Measurements from ENCODE around the gene DUS1L.
"Not testable (repeated sequence)": the region's sequence is repeated elsewhere in the genome, so short reads cannot be mapped to it uniquely, and the experiment has no call there.

The DUS1L gene

DNA sequence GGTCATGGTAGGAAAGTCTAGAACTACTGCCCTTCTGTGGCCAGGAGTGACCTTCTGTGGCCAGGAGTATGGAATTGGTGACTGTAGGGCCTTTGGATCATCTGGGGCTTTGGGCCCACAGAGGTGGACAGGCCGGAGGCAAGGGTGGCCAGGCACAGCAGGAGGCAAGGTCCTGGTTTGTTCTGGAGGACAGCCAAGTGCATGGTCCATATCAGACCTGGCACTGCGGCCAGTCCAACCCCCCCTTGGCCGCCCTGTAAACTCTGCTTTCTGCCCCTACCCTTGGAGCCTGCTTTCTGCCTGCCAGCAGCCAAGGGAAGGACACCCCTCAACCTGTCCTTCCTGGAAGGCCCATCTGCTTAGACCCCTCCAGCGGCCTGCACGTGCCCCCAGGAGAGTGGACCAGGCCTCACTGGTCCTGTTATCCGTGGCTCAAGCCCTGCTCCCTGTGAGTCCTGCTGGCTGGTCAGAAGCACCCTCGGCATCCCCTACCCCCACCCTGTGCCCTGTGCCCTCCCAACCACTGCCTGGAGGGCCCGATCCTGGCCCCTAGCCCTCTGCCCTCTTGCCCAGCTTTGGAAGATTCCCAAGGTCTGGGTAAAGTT, 25.8 kb downstream of the DUS1L start:
- no peak for DNase-seq

DNA sequence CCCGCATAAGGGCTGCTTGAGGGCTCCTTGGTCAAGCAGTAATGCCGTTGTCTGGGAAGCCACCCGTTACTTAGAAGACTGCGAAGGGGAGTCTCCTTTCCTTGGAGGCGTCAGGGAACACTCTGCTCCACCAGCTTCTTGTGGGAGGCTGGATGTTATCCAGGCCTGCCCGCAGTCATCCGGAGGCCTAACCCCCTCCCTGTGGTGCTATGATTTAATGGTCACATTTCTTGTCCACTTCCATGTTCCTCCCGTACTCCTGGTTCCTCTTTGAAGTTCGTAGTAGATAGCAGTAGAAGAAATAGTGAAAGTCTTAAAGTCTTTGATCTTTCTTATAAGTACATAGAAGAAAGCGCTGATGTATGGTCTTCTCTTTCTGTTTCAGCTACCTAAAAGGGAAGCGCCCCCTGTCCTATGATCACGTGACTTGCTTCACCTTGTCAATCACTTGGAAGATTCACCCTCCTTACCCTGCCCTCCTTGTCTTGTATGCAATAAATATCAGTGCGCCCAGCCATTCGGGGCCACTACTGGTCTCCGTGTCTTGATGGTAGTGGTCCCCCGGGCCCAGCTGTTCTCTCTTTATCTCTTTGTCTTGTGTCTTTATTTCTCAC, 26.7 kb downstream of the DUS1L start:
- not testable (repeated sequence) for DNase-seq

DNA sequence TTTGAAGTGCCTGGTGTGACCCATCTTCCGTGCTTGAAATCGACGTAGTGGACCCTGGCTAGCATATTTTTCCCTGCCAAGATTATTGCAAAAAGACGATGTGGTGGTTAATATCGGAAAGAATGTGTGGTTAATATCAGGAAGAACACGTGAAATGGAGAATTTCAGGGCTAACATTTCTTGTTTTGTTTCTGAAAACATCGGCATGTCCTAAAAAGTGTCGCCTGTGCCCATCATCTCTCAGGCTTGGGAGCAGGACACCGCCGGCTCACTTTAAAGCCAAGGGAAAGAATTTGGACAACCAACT, 27.8 kb downstream of the DUS1L start:
- DNase-seq: no peak

DNA sequence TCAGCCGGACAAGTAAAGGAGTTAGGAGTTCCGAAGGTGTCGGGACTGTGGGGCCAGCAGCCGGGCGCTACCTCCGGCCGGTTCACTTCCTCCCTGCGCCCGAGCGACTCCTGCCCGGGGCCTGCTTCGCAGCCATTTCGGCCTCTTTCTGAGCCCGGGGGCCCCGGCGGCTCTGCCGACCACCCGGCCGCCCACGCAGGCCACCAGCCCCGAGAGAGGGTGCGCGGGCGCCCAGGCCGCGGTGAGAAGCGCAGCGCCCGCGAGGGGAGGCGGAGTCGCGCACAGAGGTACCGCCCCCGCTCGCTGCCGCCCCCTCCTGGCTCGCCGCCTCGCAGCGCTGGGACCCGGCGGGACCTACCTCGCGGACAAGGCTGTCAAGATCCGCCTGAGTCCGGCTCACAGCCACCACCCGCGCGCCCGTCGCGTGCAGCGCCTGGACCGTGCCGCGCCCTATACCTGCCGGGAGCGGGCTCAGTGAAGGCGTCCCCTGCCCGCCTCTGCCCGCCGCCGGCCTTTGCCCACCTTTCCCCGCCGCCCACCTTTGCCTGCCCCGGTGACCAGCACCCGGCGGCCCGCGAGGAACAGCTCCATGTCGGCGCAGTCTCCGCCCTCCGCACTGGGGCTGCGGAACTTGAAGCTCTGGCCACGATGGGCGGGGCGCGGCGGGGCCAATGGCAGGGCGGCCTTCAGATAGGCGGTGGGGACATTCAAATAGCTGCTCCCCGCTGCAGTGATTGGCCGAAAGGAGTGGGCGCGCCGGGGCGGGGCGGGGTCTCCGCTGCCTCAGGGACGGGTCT, 28.3 kb downstream of the DUS1L start, which contains the start of gene DCXR:
Gene DCXR (minus strand): TSS at position 606 of the 797 bp plus-strand sequence. CDS start 15 bp downstream, at position 591.
- DNase-seq: peak; percentile 95

DNA sequence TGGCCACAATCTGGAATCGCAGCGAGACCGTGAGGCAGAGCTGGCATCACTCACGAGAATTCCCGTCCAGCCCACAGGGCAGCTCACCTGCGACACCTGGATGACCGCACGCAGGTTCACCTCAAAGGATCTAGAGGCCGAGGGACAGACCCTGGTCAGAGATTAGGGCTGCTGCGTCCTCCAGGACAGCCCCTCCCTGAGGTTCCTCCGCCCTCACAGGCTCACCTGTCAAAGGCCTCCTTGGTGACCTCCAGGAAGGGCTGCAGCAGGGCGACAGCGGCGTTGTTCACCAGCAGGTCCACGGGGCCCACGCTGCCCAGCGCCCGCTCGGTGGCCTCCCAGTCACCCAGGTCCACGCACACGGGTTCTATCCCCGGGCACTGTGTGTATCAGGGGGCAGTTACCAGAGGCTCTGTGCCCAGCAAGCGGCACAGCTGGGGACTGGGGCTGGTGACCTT, 28.9 kb downstream of the DUS1L start:
- DNase-seq: no peak

DNA sequence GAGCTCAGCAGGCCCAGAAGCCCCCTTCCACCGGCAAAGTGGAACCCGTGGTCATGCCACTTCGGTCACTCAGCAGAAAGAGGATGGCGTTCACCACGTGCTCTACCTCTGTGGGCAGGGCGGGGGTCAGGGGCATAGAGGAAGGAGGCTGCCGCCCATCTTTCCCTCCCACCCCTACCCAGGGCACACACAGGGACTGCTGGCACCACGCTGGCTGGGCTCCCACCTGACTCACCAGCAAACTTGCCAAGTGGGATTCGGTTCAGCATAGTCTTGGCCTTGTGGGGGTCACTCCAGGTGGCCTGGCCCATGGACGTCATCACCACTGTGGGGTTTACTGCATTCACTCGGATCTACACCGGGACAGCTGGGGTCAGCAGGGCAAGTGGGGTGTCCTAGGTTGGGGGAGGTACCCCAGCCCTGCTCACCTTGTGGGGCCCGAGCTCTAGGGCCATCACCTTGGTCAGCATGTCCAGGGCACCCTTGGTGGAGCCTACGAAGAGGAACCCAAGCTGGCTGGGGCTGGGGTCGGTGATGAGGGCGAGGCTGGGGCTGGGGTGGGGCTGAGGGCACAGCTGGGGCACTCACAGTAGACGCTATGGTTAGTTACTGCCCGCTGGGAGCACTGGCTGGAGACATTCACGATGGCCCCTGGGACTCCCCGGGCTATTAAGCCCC, 29.5 kb downstream of the DUS1L start:
- no peak for DNase-seq

DNA sequence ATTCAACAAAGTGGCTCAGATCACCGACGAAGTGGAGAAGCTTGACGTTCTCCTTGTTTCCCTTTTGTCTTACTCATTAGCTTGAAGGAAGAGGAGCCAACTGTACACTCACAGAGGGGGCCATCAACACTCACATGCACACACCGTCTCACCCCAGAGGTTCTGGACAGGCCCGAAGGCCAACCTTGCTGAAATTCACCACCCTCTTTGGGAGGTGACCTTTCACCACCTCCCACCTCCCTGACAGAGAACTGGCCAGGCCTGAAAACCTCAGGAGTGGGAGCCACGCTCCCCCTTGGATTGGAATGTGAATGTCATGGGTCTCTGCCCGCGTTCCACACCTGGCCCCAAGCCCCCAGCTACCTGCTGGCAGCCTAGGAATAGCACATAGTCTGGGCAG, 30.1 kb downstream of the DUS1L start:
- no peak for DNase-seq

DNA sequence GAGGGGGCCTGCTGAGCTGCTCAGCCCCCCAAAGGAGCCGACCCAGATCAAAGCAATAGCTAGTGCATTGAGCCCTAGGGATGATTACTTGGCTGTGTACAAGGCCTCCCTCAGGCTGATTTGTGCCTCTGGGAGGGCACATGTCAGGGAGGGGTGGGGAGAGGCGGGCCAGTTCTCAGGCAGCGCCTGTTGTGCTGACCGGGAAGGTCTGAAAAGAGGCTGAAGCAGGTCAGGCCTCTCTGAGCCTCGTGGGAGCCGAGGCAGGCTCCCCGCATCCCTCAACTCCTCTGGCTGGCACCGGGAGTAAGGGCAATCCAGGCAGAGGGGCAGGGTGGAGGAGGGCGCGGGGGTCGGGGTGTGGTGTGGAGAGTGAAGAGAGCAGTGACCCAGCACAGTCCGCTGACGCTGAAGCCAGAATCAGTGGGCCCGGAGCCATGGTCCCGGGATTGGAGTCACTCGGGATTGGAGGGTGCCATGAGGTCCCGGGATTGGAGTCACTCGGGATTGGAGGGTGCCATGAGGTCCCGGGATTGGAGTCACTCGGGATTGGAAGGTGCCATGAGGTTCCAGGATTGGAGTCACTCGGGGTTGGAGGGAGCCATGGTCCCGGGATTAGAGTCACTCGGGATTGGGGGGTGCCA, 31.1 kb downstream of the DUS1L start:
- no peak for DNase-seq

DNA sequence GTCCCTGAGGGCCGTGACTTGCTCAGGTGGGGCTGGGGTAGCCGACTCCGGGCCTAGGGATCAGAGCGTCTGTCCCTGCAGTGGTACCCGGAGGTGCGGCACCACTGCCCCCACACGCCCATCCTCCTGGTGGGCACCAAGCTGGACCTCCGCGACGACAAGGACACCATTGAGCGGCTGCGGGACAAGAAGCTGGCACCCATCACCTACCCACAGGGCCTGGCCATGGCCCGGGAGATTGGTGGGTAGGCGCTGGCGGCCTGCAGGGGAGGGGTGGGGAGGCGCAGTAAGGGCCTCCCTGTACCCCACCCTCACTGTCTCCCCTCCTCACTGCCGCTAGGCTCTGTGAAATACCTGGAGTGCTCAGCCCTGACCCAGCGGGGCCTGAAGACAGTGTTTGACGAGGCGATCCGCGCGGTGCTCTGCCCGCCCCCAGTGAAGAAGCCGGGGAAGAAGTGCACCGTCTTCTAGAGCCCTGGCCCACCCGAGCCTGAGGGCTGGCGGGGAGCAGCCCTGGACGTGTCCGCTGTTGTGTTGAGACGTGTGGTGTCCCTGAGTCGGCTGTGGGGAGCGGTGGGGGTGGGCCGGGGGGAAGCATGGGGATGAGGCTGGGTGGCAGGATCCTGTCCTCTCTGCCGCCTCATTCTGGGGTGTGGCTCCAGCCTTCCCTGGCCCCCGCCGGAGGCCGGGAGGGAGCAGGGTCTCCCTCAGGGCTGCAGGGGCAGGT, 32.1 kb downstream of the DUS1L start:
- DNase-seq: no peak

DNA sequence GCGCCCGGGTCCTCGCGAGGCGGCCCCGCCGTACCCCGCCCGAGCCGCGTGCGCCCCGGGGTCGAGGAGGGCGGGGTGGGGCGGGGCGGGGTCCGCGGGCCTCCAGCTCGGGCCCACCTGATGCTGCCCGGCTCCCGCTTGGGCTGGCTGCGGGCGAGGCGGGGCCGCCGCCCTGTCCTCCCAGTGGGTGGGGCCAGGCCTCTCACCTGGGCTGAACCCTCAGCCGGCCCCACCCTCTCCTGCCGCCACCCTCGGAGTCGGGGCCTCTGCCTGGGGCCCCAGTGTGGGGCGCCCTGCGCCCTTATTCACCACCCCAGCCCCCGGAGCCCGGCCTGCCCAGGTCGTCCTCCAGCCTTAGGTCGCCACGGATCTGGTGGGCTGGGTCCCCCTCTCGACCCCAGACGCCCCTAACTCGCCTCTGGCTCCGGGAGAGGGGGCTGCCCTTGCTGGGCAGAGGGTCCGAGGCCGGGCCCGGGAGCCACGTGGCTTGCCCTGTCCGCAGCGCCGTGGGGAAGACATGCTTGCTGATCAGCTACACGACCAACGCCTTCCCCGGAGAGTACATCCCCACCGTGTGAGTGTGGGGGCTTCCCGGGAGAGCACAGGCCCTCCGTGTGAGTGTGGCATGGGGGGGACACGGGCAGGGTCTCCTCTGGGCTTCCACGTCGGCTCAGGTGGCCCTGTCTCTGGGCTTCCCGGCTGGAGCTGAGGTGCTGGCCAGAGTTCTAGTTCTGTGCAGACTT, 33.5 kb downstream of the DUS1L start:
- no peak for DNase-seq

DNA sequence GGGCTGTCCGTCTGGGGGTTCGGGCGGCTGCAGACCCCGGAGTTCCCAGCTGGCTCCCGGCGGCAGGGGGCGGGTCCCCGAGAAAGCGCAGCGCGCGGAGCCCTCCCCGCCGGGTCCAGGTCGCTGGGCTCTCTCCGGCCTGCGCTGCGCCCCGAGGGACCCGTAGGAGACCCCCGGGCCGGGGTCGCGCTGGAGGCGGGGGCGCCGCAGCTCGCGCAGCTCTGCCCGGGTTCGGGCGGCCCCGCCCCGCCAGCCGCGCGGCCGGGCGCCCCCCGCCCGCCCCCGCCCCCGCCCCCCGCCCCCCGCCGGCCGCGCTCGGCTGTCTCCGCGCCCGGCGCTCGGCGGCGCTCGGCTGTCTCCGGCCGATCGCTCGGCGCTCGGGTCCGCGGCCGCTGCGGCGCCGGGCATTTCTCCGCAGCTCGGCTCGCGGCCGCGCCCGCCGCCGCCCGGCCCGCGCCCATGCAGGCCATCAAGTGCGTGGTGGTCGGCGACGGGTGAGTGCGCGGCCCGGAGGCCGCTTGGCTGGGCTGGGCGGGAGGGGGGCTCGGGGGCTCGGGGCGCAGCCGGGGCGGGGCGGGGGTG, 34.2 kb downstream of the DUS1L start, which contains the start of gene RAC3:
Gene RAC3 (plus strand): TSS at position 376 of the 582 bp plus-strand sequence. CDS start 84 bp downstream, at position 460.
- DNase-seq: peak; percentile 34

DNA sequence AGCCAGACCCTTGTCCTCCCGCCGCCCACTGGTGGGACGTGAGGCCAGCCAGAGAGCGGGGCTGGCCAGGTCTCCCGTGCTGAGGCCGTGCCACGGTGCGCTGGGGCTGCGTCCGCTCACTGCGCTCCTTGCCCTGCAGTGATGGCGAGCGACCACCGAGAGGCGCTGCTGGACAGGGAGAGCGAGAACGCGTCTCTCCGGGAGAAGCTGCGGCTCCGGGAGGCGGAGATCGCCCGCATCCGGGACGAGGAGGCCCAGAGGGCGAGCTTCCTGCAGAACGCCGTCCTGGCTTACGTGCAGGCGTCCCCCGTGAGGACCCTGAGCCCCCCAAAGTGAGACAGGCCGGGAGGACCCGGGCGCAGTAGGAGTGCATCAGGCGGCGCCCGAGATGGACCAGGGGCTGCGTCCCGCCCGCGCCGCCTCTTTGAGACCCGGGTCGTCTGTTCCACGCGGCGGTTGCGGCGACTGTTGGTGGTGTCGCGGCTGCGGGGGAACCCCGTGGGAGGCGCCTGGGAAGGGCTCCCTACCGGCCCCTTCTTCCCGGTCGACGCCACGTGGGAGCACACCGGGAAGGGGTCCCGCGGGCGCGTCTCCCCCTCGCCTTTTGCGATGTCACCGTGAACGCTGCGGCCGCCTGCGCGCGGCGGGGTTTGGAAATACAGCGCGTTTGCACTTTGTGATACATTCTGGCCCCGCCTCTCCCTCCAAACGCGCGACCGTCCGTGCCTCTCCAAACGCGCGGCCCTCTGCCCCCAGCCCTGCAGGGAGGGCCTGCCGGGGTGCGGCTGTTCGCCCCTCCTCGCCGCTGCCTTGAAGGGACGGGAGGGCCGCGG, 34.9 kb downstream of the DUS1L start:
- peak; percentile 77 for DNase-seq

DNA sequence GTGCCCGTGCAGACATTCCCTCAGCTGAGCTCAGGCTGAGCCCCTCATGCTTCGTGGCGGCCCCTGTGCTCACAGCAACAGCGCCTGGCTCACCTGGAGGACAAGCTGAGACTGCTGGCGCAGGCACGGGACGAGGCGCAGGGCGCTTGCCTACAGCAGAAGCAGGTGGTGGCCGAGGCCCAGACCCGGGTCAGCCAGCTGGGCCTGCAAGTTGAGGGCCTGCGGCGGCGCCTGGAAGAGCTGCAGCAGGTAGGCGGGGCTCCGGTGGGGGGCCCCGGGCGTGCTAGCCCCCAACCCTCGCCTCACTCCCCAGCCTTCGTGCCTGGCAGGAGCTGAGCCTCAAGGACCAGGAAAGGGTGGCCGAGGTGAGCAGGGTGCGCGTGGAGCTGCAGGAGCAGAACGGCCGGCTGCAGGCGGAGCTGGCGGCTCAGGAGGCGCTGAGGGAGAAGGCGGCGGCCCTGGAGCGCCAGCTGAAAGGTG, 35.6 kb downstream of the DUS1L start:
- DNase-seq: no peak

DNA sequence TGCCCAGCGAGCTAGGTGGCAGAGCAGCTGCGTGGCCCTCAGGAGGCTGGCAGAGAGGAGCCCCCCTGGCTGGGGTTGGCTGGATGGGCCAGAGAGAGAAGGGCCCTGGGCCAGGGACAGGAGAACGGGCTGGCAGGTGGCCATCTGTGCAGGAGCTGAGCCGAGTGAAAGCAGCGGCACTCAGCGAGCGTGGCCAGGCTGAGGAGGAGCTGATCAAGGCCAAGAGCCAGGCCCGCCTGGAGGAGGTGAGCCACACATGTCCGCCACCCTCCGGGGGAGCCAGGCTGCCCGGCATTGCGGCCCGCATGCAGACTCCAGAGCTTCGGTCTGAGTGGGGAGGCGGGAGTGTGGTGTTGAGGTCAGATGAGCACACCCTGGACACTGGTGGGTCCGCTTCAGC, 36.2 kb downstream of the DUS1L start:
- no peak for DNase-seq

DNA sequence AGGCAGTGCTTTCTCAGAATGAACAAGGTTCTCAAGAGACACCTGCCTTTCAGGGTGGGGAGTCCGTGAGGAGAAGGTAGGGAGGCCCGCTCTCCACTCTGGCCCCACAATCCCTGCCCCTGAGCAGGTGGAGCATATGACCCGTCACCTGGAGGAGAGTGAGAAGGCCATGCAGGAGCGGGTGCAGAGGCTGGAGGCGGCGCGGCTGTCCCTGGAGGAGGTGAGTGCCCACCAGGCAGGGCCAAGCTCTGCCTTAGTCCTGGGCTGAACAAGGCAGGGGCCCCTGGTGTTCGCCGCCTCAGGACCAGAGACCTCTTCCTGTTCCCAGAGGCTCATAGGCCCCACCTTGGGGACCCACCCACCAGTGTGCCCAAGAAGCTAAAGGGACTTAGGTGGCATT, 36.6 kb downstream of the DUS1L start:
- no peak for DNase-seq

DNA sequence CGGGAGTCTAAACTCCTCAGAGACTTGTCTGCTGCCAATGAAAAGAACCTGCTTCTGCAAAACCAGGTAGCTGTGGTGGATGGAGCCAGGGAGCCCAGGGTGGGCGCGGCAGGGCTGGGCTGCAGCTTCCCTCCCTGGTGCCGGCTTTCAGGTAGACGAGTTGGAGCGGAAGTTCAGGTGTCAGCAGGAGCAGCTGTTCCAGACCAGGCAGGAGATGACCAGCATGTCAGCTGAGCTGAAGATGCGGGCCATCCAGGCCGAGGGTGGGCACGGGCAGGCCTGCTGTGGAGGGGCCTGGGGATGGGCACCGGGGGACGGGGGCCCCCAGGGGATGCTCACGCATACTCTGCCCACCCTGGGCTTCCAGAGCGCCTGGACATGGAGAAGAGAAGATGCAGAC, 37.4 kb downstream of the DUS1L start:
- DNase-seq: no peak

DNA sequence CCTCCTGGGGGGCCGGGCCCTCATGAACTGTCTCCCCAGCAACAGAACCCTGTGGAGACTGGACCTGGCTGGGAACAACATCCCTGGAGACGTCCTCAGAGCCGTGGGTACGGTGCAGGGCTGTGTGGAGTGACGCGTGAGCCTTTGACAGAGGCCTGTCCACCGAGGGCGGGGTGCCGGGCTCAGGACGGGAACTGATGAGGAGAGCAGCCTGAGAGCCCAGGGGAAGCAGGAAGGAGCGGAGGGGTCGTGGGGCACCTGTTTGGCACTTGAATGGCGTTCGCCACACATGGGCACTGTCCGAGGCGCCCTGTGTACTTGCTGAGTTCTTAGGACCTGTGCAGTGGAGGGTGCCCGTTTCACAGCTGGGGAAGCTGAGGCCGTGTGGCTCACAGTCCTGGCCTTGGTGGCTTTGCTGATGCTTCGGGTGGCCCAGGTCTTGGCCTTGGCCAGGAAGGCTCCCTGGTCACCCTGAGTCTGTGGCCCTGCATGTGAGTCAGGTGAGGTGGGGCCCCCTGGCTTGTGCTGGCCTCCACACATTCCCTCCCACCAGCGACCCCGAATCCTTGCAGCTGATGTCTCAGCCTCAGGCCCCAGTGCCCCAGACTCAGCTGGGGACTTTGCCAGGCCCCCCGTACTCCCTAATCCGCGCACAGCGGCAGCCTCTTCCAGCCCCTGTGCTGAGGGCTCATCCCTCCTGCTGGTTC, 40.0 kb downstream of the DUS1L start:
- no peak for DNase-seq

DNA sequence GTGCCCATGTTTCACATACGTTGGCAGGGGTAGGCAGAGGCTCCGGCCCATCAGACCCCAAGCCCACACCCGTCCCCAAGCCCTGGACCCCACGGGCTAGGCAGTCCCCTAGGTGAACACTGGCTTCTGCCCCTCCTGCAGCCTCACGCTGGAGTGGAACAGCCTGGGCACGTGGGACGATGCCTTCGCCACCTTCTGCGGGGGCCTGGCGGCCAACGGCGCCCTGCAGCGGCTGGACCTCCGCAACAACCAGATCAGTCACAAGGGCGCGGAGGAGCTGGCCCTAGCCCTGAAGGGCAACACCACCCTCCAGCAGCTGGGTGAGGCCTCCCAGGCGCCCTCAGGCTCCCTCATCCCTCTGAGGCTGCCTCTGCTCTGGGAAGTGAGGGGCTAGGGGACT, 40.7 kb downstream of the DUS1L start:
- no peak for DNase-seq

Data from fibroblast of skin of scalp (primary cell).